C4-2B (cell line): ENCODE data around the gene MAP3K6.

Experiments used
- ZFX ChIP-seq: fragments of 450-650 bp; IDR thresholded peaks from 2 replicates; pipeline ENCODE4 v1.6.1; 2017
- TF ChIP-seq, protein P1 (sequence below): fragments of 450-650 bp; conservative IDR thresholded peaks from 2 replicates; pipeline ENCODE4 v1.5.1; 2017; ENCODE audit warnings: mild to moderate bottlenecking

DNA sequence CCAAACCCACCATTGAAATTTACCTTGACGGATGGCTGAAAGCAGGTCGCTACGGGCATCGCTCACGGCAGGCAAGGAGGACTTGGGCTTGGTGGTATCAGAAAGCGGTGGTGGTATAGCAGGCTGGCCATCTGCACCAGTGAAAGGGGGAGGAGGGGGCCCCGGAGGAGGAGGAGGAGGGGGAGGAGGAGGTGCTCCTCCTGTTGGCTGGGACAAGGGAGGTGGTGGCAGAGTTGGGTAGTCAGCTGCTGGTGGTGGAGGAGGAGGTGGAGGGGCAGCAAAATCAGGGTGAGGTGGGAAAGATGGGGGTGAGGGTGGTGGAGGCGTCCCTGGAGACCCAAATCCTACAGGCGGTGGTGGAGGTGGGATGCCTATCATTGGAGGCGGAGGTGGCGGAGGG, 42.9 kb upstream of the MAP3K6 start:
- TF ChIP-seq, protein P1, sequence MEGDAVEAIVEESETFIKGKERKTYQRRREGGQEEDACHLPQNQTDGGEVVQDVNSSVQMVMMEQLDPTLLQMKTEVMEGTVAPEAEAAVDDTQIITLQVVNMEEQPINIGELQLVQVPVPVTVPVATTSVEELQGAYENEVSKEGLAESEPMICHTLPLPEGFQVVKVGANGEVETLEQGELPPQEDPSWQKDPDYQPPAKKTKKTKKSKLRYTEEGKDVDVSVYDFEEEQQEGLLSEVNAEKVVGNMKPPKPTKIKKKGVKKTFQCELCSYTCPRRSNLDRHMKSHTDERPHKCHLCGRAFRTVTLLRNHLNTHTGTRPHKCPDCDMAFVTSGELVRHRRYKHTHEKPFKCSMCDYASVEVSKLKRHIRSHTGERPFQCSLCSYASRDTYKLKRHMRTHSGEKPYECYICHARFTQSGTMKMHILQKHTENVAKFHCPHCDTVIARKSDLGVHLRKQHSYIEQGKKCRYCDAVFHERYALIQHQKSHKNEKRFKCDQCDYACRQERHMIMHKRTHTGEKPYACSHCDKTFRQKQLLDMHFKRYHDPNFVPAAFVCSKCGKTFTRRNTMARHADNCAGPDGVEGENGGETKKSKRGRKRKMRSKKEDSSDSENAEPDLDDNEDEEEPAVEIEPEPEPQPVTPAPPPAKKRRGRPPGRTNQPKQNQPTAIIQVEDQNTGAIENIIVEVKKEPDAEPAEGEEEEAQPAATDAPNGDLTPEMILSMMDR, result no peak
- no peak for TF ChIP-seq ZFX
